NCI-H2029 (cell line): ENCODE results near the gene MLPH.
A peak's percentile ranks its signal among the peaks of the same experiment; 100 is the strongest.
"Not testable (repeated sequence)": the region's sequence is repeated elsewhere in the genome, so short reads cannot be mapped to it uniquely, and the experiment has no call there.

ENCODE experiments used
- DNase-seq: peaks from one replicate; lab custom pipeline; 2025; lab: John Stamatoyannopoulos, UW

MLPH gene

GRCh38 chr2:237588044-237588696 lies 101.1 kb downstream of the MLPH start:
- no peak for DNase-seq

DNA sequence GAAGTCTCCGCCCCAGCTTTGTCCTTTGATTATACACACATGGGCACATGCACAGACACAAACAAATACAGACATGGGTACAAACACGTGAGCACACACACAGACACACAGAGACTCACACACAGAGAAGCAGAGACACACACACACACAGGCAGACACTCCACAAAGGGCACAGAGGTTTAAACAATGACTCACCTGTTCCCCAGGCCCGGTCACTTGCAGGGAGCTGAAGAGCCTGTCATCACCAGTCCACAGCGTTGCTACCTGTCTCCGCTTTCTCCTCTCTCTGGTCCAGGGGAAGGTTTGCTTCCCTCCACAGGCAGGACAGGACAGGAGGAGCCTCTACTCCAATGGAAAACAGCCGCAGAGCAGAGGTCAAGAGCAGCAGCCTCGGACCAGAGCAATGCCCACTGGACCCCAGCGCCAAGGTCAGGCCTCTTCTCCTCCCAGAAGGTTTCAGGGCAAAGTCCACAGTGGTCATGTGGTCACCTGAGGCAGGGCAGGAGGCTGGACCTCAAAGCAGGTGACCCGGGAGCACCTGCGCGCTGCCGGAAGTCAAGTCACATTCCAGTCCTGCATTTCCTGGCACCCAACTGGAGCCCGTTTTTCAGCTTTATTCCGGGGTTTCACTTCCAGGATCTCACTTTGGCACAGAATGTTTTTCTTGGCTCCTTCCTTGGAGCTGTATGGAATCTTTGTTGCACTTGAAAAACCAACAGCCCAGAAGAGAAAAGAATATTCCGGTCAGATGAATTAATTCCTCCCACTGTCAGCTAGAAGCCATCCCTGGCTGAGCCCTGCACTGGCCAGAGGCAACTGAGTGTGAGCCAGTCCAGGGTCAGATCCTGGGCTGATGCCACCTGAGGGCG lies 103.5 kb downstream of the MLPH start, which contains the start of gene RAB17:
Gene RAB17 (minus strand): TSS at position 463 of the 869 bp plus-strand sequence. CDS start 4,580 bp downstream, outside the sequence.
- peak; percentile 65 for DNase-seq

- peak; percentile 75 for DNase-seq
These were observed 104.3 kb downstream of the MLPH start for GRCh38 chr2:237591141-237591881.

DNA sequence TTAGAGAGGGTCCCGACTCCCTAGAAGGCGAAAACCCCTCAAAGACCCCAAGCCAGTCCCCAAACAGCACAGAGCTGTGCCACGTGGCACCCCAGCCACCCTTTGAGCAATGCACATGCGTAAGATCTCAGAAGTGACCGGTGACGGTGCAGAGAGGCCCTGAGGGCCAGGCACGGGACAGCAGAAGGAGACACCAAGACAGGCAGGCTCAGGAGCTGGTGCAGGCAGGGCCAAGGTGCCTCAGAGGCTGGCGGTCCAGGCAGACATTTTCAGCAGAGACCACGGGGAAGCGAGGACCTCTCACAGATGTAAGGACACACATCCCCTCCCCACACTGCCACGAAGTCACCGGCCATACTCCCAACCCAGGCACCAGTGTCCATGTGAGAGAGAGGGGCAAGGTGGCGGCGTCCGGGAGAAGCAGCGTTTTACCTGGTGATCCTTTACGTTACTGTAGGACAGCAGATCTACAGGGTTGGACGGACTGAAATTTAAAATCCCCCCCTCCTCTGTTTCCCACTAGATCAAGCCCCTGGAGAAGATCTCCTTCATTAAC lies 105.5 kb downstream of the MLPH start:
- DNase-seq, result no peak

DNA sequence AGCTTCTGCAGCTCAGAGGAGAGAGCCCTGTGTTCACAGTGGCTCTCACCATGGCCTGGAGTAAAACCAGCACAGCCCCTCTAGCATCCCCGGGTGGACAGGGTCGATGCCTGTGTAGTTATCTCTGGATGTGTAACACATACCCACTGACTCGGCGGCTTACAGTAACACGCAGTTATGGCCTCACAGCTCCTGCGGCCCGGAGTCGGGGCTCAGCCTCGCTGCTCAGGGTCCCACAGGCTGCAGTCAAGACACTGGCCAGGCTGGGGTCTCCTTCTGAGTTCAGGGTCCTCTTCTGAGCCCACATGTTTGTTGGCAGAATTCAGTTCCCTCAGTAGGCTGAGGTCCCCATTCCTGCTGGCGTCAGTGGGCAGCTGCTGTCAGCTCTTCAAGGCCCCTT lies 106.0 kb downstream of the MLPH start:
- no peak for DNase-seq

GRCh38 chr2:237593596-237594320 lies 106.7 kb downstream of the MLPH start:
- DNase-seq, result no peak

GRCh38 chr2:237594514-237594871 lies 107.4 kb downstream of the MLPH start:
- DNase-seq, result no peak

DNA sequence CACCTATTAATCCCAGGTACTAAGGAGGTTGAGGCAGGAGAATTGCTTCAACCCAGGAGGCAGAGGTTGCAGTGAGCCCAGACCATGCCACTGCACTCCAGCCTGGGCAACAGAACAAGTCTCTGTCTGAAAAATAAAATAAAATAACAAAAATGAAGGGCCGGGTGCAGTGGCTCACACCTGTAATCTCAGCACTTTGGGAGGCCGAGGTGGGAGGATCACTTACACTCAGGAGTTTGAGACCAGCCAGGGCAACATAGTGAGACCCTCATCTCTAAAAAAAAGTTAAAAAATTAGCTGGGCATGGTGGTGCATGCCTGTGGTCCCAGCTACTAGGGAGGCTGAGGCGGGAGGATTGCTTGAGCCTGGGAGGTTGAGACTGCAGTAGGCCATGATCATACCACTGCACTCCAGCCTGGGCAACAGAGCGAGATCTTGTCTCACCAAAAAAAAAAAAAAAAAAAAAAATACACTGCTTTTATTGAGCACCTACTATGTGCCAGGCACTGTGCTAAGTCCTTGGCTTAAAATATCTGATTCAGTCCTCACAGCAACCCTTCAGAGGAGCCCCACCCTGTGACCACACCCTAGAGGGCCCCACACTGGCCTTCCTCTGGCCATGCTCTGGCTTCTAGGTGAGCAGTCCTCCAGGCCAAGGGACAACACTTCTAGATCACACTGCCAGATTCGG lies 108.9 kb downstream of the MLPH start:
- DNase-seq, result not testable (repeated sequence)

DNA sequence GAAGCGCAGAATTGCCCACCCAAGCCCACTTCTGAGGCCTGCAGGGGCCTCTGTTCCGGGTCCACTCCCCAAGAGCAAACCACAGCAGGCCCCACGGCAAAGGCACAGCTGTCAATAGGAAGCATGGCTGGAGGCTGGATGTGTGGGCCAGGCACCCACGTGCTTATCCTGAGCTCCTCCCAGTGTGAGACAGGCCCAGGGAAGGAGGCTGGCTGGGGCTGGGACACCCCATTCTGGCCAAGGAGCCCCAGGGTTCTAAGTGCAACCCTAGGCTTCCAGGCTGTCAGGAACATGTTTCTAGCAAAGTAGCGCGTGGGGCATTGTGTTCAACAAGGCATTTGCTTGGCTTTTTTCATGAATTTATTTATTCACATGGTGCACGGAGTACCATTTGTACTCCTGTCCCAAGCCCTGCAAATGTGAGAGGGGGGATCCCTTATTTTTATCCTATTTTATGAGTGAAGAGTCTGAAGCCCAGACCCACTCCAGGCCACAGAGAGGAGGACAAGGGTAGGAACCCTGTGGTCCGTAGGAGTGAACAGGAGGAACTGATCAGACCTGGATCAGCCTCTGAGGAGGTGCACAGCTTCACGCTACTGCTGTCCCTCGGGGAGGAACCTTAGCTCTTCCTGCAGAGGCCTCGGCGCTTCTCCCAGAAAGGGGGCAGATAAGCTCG lies 109.6 kb downstream of the MLPH start:
- DNase-seq, result no peak

DNA sequence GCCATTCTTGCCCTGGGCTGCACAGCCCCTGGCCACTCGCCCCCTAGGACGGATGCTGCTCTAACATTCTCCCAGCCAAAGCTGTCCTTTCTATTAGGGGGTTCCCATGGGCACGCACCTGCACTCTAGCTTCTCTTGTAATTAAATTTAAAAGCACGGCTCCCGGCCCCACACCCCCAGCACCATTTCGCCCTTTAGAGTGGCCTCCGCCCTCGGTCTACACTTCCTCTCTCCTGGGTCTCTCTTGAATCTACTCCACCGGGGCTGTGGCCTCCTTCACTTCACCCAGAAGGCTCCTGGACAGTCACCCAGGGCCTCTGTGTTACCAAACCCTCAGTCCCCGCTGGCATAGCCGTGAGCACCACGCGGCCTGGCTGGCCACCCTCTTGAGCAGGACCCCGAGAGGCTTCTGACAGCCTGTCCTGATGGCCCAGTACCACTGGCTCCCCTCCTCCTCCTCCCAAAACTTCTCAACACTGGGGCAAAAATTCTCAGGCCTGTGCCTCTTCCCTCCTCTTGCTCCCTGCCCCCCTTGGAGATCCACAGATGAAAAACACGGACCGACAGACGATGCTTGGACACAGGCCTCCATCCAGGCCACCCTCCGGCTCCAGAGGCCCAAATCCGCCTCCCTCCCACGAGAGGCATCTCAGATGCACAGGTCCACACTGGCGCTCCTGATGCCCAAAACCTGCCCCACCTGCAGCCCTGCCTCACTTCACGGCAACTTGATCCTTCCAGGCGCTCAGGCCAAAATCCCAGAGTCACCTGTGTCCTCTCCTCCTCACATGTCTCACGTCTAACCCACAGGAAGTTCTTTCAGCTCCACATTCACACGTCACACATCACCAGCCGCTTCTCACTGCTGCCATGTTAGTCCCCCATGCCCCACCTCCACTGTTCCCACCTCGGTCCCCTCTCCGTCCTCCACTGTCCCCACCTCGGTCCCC lies 110.4 kb downstream of the MLPH start:
- DNase-seq, result no peak

DNA sequence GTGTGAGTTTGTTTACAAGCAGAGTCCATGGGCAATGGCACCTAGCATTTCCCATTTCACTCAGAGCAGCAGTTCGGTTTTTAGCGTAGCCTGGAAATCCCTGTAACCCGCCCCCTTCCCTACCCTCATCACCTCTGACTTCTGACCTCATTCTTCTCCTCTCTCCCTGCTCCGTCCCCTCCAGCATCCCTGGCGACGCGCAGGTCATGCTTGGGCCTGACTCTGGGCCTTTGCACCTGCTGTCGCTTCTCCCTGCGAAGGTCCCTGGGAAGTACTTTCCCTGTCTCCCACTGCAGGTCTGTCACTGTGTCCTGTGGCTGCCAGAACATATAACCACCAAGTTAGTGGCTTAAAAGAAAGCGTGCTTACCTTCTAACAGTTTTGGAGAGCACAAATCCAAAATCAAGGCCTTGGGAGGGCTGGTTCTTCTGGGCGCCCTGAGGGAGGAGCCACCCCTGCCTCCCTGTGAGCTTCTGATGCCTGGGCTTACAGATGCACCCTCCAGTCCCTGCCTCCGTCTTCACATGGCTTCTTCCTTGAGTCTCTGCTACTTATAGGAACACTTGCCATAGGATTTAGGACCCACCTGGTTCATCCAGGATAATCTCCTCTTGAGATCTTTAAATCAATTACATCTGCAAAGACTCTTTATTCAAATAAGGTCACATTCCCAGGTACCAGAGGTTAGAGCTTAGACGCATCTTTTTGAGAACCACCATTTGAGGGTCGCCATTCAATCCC lies 111.6 kb downstream of the MLPH start:
- DNase-seq, result no peak

DNA sequence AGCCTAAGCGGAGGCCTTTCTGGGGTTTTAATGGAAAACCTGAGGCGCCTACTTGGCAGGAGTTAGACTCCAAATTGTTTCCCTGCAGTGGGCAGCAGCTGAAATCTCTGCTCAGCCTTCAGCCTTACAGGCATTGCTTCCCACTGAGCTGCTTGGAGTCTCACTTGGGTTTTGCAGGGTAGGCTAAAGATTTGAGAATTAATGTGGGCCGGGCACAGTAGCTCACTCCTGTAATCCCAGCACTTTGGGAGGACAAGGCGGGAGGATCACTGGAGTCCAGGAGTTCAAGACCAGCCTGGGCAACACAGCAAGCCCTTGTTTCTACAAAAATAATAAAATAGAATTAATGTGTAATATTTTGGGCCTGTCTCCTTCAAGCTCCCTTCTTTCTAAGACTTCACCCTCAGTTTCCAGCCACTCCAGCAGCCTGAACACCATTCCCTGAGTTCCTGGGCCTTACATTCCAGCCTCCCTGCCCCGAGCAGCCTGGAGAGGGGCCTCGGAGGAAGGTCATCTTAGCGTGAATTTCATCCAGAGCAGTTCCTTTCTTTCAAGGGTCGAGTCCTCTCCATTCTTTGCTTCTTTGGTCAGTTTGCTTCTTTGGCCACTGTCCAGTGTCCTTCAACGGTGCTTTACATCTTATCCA lies 112.5 kb downstream of the MLPH start:
- no peak for DNase-seq

- no peak for DNase-seq
These were observed 113.3 kb downstream of the MLPH start for GRCh38 chr2:237600205-237600846.

- no peak for DNase-seq
These were observed 114.5 kb downstream of the MLPH start for GRCh38 chr2:237601453-237602116.

DNA sequence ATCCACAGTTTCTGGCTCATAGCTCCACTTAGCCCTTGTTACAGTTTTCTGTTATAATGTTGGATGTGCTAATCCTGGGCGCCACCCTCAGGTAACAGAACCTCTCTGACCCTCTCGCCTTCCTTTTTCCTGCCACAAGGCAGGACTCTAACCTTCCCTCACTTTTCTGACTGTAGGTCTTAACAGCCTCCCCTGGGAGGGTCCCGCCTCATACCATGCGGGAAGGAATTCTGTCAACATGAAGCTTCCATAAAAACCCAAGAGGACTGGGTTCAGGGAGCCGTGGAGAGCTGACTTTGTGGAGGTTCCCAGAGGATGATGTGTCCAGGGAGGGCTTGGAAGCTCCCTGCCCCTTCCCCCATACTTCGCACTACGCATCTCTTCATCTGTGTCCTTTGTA lies 115.4 kb downstream of the MLPH start:
- DNase-seq, result no peak

DNA sequence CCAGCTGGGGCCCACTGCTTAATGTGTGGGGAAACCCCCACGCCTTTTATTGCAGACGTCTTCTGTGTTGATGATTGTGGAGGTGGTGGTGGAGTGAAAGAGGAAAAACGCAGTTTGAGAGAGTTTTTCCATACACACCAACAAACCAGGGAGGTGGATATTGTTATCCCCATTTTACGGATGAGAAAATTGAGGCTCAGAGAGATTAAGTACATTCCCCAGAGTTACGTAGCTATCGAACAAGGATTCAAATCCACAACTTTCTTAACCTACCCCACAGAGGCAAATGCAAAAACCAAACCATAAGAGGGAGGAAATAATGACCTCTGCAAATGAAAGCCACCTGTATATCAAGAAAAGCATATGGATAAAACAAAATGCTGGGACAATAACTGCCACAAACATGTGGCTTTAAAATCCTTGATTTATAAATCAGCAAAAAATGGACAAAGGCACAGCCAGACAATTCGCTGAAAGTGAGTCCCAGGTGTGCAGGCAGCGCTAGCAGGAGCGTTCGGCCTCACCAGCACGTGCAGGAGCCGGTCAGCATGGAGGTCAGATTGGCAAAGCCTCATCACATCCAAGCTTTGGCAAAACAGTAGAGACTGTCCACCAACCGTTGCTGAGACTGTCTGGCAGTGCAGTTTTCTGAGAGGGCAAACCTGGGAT lies 116.1 kb downstream of the MLPH start:
- no peak for DNase-seq
